ENCODE measurements around the gene KRTAP10-10. TPM values are rescaled to one million over a fixed set of nuclear protein-coding genes. Genes with fewer than 3 reads are reported as not detected.
"Not testable (repeated sequence)": the region's sequence is repeated elsewhere in the genome, so short reads cannot be mapped to it uniquely, and the experiment has no call there.

KRTAP10-10 gene
- total RNA-seq, 4 donors from 2014 or later = not detected

GRCh38 chr21:44682580-44683151, 45.5 kb downstream of the KRTAP10-10 start:
- Histone ChIP-seq H3K4me3 (no peak overlapping the region), H3K27ac (no peak overlapping the region), H3K36me3 (no peaks in the 10 kb centered on the region), H3K9me3 (no peaks in the 10 kb centered on the region), H3K4me1 (no peaks in the 10 kb centered on the region), H3K27me3 (no peaks in the 10 kb centered on the region)
- TF ChIP-seq POLR2A (IDR thresholded peaks at IDR 0.05) (no peak), CTCF (IDR thresholded peaks at IDR 0.05) (no peak)
- DNase-seq = no peak

GRCh38 chr21:44684077-44684476, 46.9 kb downstream of the KRTAP10-10 start:
- Histone ChIP-seq H3K9me3 (no peaks in the 10 kb centered on the region), H3K4me3 (no peak overlapping the region), H3K27ac (no peak overlapping the region), H3K4me1 (no peaks in the 10 kb centered on the region), H3K27me3 (no peaks in the 10 kb centered on the region), H3K36me3 (no peaks in the 10 kb centered on the region)
- DNase-seq = no peak
- no peak for TF ChIP-seq POLR2A (IDR thresholded peaks at IDR 0.05)
- no peak for TF ChIP-seq CTCF (IDR thresholded peaks at IDR 0.05)

- Histone ChIP-seq H3K27ac (no peak overlapping the region), H3K4me3 (no peak overlapping the region), H3K36me3 (no peaks in the 10 kb centered on the region), H3K27me3 (no peaks in the 10 kb centered on the region), H3K4me1 (no peaks in the 10 kb centered on the region), H3K9me3 (no peaks in the 10 kb centered on the region)
- TF ChIP-seq CTCF (IDR thresholded peaks at IDR 0.05) = no peak
- DNase-seq = no peak
Observed at GRCh38 chr21:44684483-44684882, 47.3 kb downstream of the KRTAP10-10 start.

- not testable (repeated sequence) for H3K27ac ChIP-seq, H3K4me3 ChIP-seq, H3K36me3 ChIP-seq, DNase-seq, H3K4me1 ChIP-seq, H3K27me3 ChIP-seq, H3K9me3 ChIP-seq
Observed at GRCh38 chr21:44685050-44685449, 47.9 kb downstream of the KRTAP10-10 start.

GRCh38 chr21:44686000-44686781, 49.0 kb downstream of the KRTAP10-10 start:
- H3K4me1 ChIP-seq = no peaks in the 10 kb centered on the region
- H3K27me3 ChIP-seq = no peaks in the 10 kb centered on the region
- DNase-seq = no peak
- no peak for TF ChIP-seq POLR2A (IDR thresholded peaks at IDR 0.05)
- no peak for TF ChIP-seq CTCF (IDR thresholded peaks at IDR 0.05)
- H3K9me3 ChIP-seq = no peaks in the 10 kb centered on the region
- no peak overlapping the region for H3K4me3 ChIP-seq
- no peaks in the 10 kb centered on the region for H3K36me3 ChIP-seq
- no peak overlapping the region for H3K27ac ChIP-seq

- no peaks in the 10 kb centered on the region for H3K27me3 ChIP-seq
- no peaks in the 10 kb centered on the region for H3K4me1 ChIP-seq
Observed at GRCh38 chr21:44686843-44687561, 49.8 kb downstream of the KRTAP10-10 start.

More at GRCh38 chr21:44686843-44687561, 49.8 kb downstream of the KRTAP10-10 start:
- no peak for DNase-seq
- no peak overlapping the region for H3K27ac ChIP-seq
- no peak overlapping the region for H3K4me3 ChIP-seq
- H3K9me3 ChIP-seq = no peaks in the 10 kb centered on the region
- TF ChIP-seq CTCF (IDR thresholded peaks at IDR 0.05) = no peak
- no peak for TF ChIP-seq POLR2A (IDR thresholded peaks at IDR 0.05)
- no peaks in the 10 kb centered on the region for H3K36me3 ChIP-seq
